ENCODE results near the gene BABAM2.

BABAM2 gene

DNA sequence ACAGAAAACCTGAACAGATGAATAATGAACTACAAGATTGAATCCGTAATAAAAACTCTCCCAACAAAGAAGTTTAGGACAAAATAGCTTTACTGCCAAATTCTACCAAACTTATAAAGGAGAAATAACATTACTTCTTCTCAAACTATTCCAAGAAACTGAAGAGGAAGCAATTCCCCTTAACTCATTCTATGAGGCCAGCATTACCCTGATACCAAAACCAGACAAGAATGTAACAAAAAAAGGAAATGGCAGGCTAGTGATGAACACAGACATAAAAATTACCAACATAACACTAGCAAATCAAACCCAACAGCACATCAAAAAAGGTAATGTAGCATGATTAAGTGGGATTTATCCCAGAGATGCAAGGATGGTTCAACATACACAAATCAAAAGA lies 288.4 kb downstream of the BABAM2 start:
- Histone ChIP-seq H3K27ac (ENCODE audit: low read depth, low read length) (no peak overlapping the region), H3K4me3 (ENCODE audit: low read length) (no peak overlapping the region), H3K36me3 (ENCODE audit: insufficient read depth, low read length) (no peaks in the 10 kb centered on the region), H3K9ac (ENCODE audit: low read depth, low read length) (no peak overlapping the region), H3K4me1 (ENCODE audit: insufficient read depth, low read length) (no peaks in the 10 kb centered on the region), H3K9me3 (ENCODE audit: insufficient read depth, low read depth, low read length) (peaks cover 8% of the 10 kb centered on the region), H3K27me3 (ENCODE audit: insufficient read depth, low read length) (no peaks in the 10 kb centered on the region)
- whole genome bisulfite sequencing = 100% methylated on average over 1 of the region's 1 CpG

DNA sequence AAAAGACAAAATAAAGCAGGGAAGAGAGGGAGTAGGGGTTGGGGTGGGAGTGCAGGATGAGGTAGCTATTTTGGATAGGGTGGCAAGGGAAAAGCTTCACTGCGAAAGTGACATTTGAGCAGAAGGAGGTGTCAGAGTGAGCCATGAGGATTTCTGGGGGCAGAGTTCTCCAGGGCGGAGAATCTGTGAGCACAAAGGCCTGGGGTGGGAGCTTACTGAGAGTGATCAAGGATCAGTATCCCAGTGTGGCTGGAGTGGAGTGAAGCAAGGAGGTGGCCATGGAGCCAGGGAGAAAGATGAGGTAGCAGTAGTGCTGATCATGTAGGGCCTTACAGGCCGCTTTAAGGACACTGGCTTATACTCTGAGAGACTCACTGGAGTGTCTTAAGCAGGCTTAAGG lies 291.3 kb downstream of the BABAM2 start:
- 91% methylated on average over 3 of the region's 3 CpGs for WGBS
- H3K27me3 ChIP-seq (ENCODE audit: insufficient read depth, low read length) = no peaks in the 10 kb centered on the region
- no peak overlapping the region for H3K27ac ChIP-seq (ENCODE audit: low read depth, low read length)
- no peak overlapping the region for H3K9ac ChIP-seq (ENCODE audit: low read depth, low read length)
- peaks cover 5% of the 10 kb centered on the region for H3K9me3 ChIP-seq (ENCODE audit: insufficient read depth, low read depth, low read length)
- no peak overlapping the region for H3K4me3 ChIP-seq (ENCODE audit: low read length)
- no peaks in the 10 kb centered on the region for H3K36me3 ChIP-seq (ENCODE audit: insufficient read depth, low read length)
- no peaks in the 10 kb centered on the region for H3K4me1 ChIP-seq (ENCODE audit: insufficient read depth, low read length)

DNA sequence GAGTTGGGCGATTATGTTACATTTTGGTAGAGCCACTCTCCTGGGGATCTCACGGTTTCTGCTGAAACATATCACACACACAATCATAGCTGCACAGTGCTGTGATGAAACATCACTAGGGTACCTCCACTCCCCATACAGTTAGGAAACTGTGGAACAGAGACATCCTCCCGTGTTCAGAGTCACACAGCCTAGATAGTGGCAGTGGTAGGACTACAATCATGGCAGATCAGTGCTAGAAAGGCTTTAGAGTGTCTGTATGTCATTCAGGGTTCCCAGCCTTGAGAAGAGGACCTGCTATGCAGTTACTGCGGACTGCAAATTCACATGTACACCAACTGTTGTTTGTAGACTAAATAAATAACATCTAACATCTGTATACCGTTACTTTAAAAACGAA lies 291.8 kb downstream of the BABAM2 start:
- Histone ChIP-seq H3K4me3 (ENCODE audit: low read length) (no peak overlapping the region), H3K27ac (ENCODE audit: low read depth, low read length) (no peak overlapping the region), H3K9ac (ENCODE audit: low read depth, low read length) (no peak overlapping the region), H3K4me1 (ENCODE audit: insufficient read depth, low read length) (no peaks in the 10 kb centered on the region), H3K36me3 (ENCODE audit: insufficient read depth, low read length) (no peaks in the 10 kb centered on the region), H3K9me3 (ENCODE audit: insufficient read depth, low read depth, low read length) (no peaks in the 10 kb centered on the region), H3K27me3 (ENCODE audit: insufficient read depth, low read length) (no peaks in the 10 kb centered on the region)
- 84% methylated on average over 5 of the region's 6 CpGs for WGBS

DNA sequence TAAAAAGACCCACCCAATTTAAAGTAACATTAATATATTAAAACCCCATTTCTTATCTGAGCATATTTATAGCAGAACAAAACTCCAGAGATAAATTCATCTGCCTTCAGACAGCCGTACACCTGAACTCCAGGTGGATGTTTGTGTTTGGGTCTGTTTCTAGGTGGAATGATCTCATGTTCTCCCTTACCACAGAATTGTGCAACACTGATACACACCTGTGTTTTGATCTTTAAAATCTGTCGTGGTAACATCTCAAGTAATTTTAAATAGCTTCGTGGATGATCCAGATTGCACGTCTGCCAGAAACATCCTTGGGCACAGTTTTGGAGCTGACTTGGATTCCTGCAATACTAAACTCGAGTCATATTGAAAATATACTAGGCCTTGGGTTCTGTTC lies 294.6 kb downstream of the BABAM2 start:
- H3K36me3 ChIP-seq (ENCODE audit: insufficient read depth, low read length) = no peaks in the 10 kb centered on the region
- H3K4me1 ChIP-seq (ENCODE audit: insufficient read depth, low read length) = no peaks in the 10 kb centered on the region
- no peak overlapping the region for H3K27ac ChIP-seq (ENCODE audit: low read depth, low read length)
- H3K9me3 ChIP-seq (ENCODE audit: insufficient read depth, low read depth, low read length) = no peaks in the 10 kb centered on the region
- H3K9ac ChIP-seq (ENCODE audit: low read depth, low read length) = no peak overlapping the region
- no peaks in the 10 kb centered on the region for H3K27me3 ChIP-seq (ENCODE audit: insufficient read depth, low read length)
- H3K4me3 ChIP-seq (ENCODE audit: low read length) = no peak overlapping the region
- 95% methylated on average over 4 of the region's 5 CpGs for WGBS

- no peaks in the 10 kb centered on the region for H3K9me3 ChIP-seq (ENCODE audit: insufficient read depth, low read depth, low read length)
- H3K4me1 ChIP-seq (ENCODE audit: insufficient read depth, low read length) = no peaks in the 10 kb centered on the region
- WGBS = 100% methylated on average over 1 of the region's 2 CpGs
- H3K36me3 ChIP-seq (ENCODE audit: insufficient read depth, low read length) = no peaks in the 10 kb centered on the region
- no peak overlapping the region for H3K27ac ChIP-seq (ENCODE audit: low read depth, low read length)
- no peak overlapping the region for H3K4me3 ChIP-seq (ENCODE audit: low read length)
- H3K27me3 ChIP-seq (ENCODE audit: insufficient read depth, low read length) = no peaks in the 10 kb centered on the region
- no peak overlapping the region for H3K9ac ChIP-seq (ENCODE audit: low read depth, low read length)
Observed at GRCh38 chr2:28185891-28186290, 295.4 kb downstream of the BABAM2 start.

DNA sequence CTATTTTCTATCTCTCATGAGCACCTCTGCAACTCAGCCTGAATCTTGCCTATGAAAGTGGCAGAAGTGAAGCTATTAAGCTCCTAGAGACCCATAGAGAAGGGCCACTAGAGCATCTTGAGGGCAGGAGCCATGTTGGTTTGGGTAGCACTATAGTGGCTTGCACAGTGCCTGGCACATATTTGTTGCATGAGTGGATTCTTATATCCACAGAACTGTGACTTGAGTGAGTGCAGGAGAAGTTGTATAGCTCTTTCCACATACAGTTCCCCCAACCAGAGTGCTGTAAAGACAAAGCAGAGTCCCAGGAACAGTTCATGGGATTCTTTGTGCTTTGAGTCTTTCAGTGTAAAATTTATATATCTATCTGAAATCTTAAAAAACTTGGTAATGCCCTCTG lies 296.7 kb downstream of the BABAM2 start:
- Histone ChIP-seq H3K9ac (ENCODE audit: low read depth, low read length) (no peak overlapping the region), H3K4me1 (ENCODE audit: insufficient read depth, low read length) (no peaks in the 10 kb centered on the region), H3K4me3 (ENCODE audit: low read length) (no peak overlapping the region), H3K36me3 (ENCODE audit: insufficient read depth, low read length) (no peaks in the 10 kb centered on the region), H3K9me3 (ENCODE audit: insufficient read depth, low read depth, low read length) (no peaks in the 10 kb centered on the region), H3K27ac (ENCODE audit: low read depth, low read length) (no peak overlapping the region), H3K27me3 (ENCODE audit: insufficient read depth, low read length) (no peaks in the 10 kb centered on the region)

DNA sequence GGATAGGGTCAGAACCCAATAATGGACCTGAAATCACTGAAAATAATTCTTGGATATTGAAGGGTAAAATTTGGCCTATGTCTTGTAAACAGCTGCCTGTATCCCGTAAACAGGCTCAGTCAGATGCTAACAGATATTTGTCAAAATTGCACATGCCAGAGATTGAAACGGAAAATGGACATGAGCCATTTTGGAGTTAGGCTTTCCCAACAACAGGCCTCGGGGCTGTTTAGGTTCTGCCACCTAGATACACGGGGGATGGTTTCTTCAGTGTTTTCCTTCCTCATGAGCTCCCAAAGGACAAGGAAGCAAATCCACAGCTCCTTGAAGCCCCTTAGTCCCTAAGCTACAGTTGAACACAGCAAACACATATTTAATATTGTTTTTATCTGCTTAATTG lies 297.9 kb downstream of the BABAM2 start:
- 94% methylated on average over 4 of the region's 4 CpGs for WGBS
- no peak overlapping the region for H3K27ac ChIP-seq (ENCODE audit: low read depth, low read length)

GRCh38 chr2:28193630-28194403 lies 303.3 kb downstream of the BABAM2 start:
- no peaks in the 10 kb centered on the region for H3K27me3 ChIP-seq (ENCODE audit: insufficient read depth, low read length)
- H3K9me3 ChIP-seq (ENCODE audit: insufficient read depth, low read depth, low read length) = no peaks in the 10 kb centered on the region
- no peak overlapping the region for H3K4me3 ChIP-seq (ENCODE audit: low read length)
- H3K36me3 ChIP-seq (ENCODE audit: insufficient read depth, low read length) = no peaks in the 10 kb centered on the region
- 91% methylated on average over 10 of the region's 10 CpGs for WGBS
- no peak overlapping the region for H3K9ac ChIP-seq (ENCODE audit: low read depth, low read length)
- no peaks in the 10 kb centered on the region for H3K4me1 ChIP-seq (ENCODE audit: insufficient read depth, low read length)
- H3K27ac ChIP-seq (ENCODE audit: low read depth, low read length) = no peak overlapping the region

More for the DNA sequence above, 297.9 kb downstream of the BABAM2 start:
- no peaks in the 10 kb centered on the region for H3K36me3 ChIP-seq (ENCODE audit: insufficient read depth, low read length)
- no peaks in the 10 kb centered on the region for H3K27me3 ChIP-seq (ENCODE audit: insufficient read depth, low read length)
- H3K9me3 ChIP-seq (ENCODE audit: insufficient read depth, low read depth, low read length) = no peaks in the 10 kb centered on the region
- no peak overlapping the region for H3K4me3 ChIP-seq (ENCODE audit: low read length)
- no peak overlapping the region for H3K9ac ChIP-seq (ENCODE audit: low read depth, low read length)
- no peaks in the 10 kb centered on the region for H3K4me1 ChIP-seq (ENCODE audit: insufficient read depth, low read length)

DNA sequence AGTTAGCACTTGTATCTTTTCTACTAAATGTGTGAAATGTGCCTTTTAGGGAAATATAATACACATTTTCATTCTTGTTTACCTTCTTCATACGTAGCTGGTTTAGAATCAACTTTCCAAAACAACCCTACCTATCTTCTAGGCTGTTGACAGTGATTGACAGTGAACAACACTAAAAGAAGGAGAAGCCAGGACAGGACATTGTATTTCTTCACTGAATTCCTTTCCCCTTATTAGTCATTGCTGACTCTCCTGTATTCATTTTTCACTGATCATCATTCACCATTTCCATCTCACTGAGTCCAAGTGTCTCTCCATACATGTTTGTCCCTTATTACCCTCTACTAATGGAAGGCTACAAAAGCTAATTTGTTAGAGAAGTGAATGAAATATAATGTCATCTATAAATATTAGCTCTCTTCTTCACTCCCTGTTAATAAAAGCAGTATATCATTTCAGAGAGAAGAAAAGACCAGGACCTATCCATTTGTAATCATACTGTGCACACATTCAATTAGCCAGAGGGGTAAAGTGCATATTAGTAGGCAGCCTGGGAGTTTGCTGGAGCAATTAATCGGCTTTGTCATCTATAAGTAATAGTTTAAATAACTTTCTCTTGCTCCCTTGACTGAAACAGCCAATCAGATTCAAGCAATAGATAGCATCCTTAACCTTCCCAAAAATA lies 309.6 kb downstream of the BABAM2 start:
- Histone ChIP-seq H3K27me3 (ENCODE audit: insufficient read depth, low read length) (no peaks in the 10 kb centered on the region), H3K36me3 (ENCODE audit: insufficient read depth, low read length) (no peaks in the 10 kb centered on the region), H3K9ac (ENCODE audit: low read depth, low read length) (no peak overlapping the region), H3K4me1 (ENCODE audit: insufficient read depth, low read length) (0 out of 2 replicates have a peak, but pooled peaks cover 12% of the 10 kb centered on the region), H3K27ac (ENCODE audit: low read depth, low read length) (no peak overlapping the region), H3K4me3 (ENCODE audit: low read length) (no peak overlapping the region), H3K9me3 (ENCODE audit: insufficient read depth, low read depth, low read length) (no peaks in the 10 kb centered on the region)
- no CpG with 5 or more reads among the region's 2 CpGs for WGBS

DNA sequence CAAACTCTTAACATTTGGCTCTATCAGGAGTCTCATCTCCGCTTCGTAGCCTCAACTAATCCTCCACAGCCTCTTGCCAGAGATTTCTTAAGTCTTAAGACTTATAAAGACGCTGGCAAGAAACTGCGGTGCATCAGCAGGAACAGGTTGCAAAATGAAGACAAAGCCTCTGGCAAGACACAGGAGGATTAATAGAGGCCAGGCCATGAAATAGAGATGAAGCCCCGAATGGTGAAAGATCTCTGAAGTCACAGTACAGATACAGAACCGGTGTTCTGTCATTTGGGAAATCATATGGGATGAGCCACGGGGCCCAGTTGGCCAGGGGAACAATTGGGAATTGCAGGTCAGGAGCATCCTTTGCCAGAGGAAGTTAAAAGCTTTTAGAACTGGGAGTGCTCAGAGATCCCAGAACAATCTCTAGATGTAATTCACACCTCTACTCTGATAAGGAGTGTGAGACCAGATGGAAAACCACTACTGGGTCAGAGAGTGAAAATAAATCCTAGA lies 311.2 kb downstream of the BABAM2 start:
- Histone ChIP-seq H3K4me1 (ENCODE audit: insufficient read depth, low read length) (0 out of 2 replicates have a peak, but pooled peaks cover 12% of the 10 kb centered on the region), H3K27ac (ENCODE audit: low read depth, low read length) (no peak overlapping the region), H3K4me3 (ENCODE audit: low read length) (no peak overlapping the region), H3K9me3 (ENCODE audit: insufficient read depth, low read depth, low read length) (no peaks in the 10 kb centered on the region), H3K36me3 (ENCODE audit: insufficient read depth, low read length) (no peaks in the 10 kb centered on the region), H3K9ac (ENCODE audit: low read depth, low read length) (no peak overlapping the region), H3K27me3 (ENCODE audit: insufficient read depth, low read length) (no peaks in the 10 kb centered on the region)
- WGBS = 90% methylated on average over 7 of the region's 7 CpGs

DNA sequence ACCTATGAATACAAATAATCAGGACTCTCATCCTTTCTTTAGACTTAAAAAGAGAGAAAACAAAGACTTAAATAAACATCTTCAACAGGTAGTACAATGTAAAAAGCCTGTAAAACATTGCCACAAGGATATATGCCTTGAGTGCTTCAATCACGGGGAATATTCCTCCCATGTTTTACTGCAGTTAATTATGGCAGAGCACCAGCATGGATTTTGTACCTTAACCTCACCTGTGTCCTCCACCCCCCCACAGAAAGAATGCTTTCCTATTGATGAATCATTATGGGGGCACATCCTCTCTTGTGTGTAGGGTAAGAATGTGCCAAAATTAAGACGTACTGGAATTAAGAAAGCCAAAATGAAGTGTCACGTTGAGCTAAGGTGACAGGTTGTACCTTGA lies 312.2 kb downstream of the BABAM2 start:
- H3K27me3 ChIP-seq (ENCODE audit: insufficient read depth, low read length) = no peaks in the 10 kb centered on the region
- H3K4me3 ChIP-seq (ENCODE audit: low read length) = no peak overlapping the region
- no peak overlapping the region for H3K27ac ChIP-seq (ENCODE audit: low read depth, low read length)
- no peaks in the 10 kb centered on the region for H3K36me3 ChIP-seq (ENCODE audit: insufficient read depth, low read length)
- 0 out of 2 replicates have a peak, but pooled peaks cover 12% of the 10 kb centered on the region for H3K4me1 ChIP-seq (ENCODE audit: insufficient read depth, low read length)
- no peak overlapping the region for H3K9ac ChIP-seq (ENCODE audit: low read depth, low read length)
- 90% methylated on average over 3 of the region's 3 CpGs for WGBS
- H3K9me3 ChIP-seq (ENCODE audit: insufficient read depth, low read depth, low read length) = no peaks in the 10 kb centered on the region
